HT1080 (cell line): ENCODE results near the gene EXOC4. TPM values are rescaled to one million over a fixed set of nuclear protein-coding genes. Genes with fewer than 3 reads are reported as not detected.
"Not testable (repeated sequence)": the region's sequence is repeated elsewhere in the genome, so short reads cannot be mapped to it uniquely, and the experiment has no call there.

Experiments used
- DNase-seq: peaks from one replicate; pipeline ENCODE4 v3.0.0-alpha.2; 2015; ENCODE audit warnings: low read depth
- total RNA-seq: library from RNA; depleted of rRNA; stranded (reverse); fragments of >200 nt; shearing (Covaris generic); gene quantifications from 2 replicates; pipeline ENCODE4 v1.2.3, GENCODE V29; 2014

Gene EXOC4
- total RNA-seq, 1 experiment from 2014 or later = 39.3 TPM

DNA sequence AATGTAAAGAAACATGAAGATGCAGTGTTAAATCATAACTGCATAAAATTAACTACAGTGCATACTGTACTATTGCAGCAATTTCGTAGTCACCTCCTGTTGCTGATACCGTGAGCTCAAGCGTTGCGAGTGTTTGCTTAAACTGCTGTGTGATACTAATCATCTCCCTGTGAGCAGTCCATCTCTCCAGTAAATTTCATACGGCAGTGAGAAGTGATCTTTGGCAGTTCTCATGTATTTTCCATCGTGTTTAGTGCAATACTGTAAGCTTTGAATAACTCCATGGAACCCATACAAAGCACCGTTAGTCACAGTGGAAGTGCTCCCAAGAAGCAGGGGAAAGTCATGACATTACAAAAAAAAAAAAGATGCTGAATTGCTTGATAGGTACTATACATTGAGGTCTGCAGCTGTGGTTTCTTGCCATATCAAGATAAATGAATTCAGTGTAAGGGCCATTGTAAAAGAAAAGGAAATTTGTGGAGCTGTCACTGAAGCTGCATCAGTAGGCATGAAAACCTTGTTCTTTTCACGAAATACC is 360.4 kb downstream of the EXOC4 start:
- DNase-seq = no peak

- no peak for DNase-seq
Measured at GRCh38 chr7:133614251-133614650, 361.4 kb downstream of the EXOC4 start.

- DNase-seq = no peak
Measured at GRCh38 chr7:133618970-133619369, 366.1 kb downstream of the EXOC4 start.

DNA sequence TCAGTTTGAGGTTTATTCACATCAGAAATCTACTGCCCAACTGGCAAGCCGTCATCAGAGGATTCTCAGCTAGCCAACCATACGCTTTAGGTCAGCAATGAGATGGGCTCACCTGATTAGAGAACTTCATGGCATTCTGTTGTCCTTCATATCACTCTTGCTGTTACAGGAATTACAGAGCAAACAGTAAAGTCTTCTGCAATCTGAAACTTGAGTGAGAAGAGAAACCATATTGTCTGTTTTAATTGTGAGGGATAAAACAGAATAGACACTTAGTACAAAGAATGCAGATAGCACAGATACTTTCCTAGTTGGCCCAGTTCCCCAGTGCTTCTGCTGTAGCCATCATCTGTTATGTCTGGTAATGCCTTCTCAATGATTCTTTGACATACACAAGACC is 366.6 kb downstream of the EXOC4 start:
- no peak for DNase-seq

- no peak for DNase-seq
Measured at GRCh38 chr7:133623721-133624120, 370.8 kb downstream of the EXOC4 start.

- no peak for DNase-seq
Measured at GRCh38 chr7:133625046-133625445, 372.2 kb downstream of the EXOC4 start.

DNA sequence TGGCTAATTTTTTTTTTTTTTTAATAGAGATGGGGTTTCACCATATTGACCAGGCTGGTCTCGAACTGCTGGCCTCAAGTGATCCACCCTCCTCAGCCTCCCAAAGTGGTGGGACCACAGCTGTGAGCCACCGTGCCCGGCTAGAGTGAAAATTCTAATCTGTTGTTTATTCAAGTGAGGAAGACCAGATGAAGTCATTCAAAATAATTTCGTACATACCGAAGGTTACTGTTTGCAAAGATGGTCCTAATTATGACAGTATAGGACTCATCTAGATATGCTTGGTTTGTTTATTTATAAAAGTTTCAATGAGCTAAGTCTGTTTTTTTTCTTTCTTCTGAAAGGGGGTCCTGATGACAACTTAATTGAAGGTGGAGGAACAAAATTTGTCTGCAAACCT is 376.8 kb downstream of the EXOC4 start:
- no peak for DNase-seq

DNA sequence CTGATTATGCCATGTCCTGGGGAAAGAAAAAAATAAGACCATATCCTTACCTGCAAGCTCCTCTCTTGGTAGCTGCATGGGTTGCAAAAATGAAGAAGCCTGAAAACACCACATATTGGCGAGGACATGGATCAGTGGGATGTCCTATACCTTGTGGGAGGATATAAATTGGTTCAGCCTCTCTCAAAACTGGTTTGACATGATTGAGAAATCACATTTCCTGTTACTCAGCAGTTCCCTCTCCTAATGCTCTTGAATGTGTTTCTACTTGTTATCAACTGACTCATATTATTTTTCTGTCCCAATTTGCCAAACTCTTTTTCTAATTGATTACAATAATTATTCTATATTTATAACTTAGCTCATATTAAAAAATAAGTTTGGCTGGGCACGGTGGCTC is 380.2 kb downstream of the EXOC4 start:
- DNase-seq = peak; percentile 69

DNA sequence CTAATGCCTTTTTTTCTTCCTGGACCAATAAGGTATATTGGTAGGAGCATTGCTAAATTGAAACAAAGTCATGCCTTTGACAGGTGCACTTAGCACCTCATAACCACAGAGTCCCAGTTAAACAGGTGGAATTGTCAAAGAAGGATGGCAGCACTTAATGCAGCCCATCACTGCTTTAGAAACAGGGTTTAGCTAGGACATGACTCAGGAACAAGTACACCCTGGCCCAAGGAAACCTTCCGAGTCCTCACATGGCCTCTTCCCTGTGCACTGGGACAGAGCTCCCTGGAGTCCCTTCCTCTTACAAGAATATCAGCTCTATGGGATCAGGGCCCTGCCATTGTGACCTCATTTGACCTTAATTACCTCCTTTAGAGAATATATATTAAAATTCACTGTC is 382.7 kb downstream of the EXOC4 start:
- no peak for DNase-seq

GRCh38 chr7:133638857-133639256 is 386.0 kb downstream of the EXOC4 start:
- no peak for DNase-seq

DNA sequence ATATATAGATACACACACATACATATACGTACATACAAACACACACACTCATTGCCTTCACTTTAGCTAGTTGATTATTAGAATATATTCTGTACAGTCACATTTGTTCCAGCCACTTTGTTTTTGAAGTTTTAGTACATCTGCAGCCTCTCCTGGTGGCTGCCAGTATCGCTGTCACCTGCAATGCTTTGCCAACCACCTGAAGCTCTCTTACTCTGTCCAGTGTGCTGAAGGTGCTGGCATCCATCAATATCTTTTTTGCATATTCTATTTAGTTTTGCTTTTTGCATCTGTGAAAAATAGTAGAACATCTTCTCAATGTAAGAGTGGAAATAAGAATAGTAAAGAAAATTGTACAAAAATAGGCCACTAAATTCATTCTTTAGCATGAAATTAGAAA is 388.6 kb downstream of the EXOC4 start:
- DNase-seq = no peak

DNA sequence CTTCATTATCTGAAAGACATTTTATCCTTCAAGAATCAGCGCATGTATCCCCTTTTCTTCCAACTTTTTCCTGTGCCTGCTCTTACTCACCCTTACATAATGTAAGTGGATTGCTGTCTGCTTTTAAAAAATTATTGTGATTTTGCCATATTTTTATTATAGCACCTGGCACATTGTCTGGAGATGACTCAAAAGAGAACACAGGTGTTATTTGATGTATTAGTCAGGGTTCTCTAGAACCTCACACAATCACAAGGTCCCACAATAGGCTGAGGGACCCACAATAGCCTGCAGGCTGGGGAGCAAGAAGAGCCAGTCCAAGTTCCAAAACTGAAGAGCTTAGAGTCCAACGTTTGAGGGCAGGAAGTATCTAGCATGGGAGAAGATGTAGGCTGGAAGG is 390.0 kb downstream of the EXOC4 start:
- DNase-seq = no peak

DNA sequence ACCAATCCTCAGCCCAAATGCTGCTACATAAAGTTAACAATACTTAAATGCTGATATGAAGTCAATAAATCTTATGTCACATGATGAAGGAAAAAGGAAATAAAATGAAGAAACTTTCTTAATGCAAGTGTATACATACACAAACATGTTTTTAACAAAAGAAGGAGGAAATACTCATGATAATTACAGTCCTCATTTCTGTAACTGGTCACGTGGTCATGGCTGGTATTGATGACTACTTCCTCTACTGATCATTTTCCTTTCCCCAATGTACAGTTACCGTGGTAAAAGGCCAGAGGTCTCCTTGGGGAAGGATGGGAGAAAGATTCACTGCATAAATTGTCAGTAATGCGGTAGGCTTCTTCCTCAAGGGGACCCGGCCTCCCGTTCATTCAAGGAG is 390.8 kb downstream of the EXOC4 start:
- DNase-seq = not testable (repeated sequence)

- peak; percentile 1 for DNase-seq
Measured at GRCh38 chr7:133645884-133646391, 393.1 kb downstream of the EXOC4 start.

DNA sequence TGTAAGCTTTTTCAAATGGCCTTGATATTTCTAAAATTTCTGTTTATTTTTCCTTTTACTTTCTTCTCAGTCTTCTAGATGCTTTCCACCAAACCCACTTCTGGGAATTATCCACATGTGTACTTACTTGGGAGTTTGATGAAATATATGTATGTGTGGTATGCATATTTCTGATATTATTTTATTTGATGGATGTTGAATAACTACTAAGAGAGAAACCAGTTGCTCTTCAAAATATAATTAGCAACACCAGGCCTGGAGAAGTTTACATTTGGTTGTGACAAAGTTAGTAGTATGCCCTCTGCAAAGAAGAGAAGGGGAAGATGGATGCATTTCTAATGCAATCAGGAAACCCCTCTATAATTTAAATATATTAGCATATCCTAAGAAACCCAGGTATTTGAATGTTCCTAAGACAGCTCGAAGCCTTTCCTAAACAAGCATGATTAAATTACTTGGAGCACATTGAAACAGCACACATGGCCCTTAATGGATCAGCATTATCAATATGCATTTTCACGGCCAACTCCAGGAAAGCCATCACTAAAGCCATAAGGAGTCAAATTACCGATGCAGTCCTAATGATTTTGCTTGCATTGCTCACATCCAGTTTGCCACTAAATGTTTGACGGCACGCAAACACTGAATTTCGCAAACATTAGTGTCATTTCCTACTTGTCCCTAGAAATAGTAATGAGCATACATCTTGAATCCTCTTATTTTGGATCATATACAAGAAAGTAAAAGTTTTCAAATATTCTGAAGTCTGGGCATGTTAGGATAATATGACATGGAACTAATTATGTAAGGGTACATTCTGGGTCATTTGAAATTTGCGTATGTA is 393.8 kb downstream of the EXOC4 start:
- DNase-seq = no peak

DNA sequence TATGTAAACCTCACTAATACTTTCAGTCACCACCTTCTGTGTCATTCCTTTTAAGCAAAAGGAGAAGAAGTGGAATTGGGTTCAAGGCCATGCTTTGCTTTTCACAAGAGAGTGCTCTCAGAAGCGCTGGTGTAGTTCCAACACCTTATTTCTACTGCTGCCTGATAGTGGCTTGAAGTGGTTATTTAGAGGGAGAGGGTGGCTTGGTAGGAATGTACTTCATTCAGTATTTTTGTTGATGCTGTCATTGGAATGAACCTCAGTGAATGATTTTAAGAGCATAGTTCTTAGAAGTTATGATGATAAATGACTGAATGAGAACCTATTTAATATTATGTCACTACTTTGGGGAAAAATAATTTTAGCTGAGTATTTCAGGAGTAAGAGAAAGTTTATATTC is 396.7 kb downstream of the EXOC4 start:
- DNase-seq = no peak

DNA sequence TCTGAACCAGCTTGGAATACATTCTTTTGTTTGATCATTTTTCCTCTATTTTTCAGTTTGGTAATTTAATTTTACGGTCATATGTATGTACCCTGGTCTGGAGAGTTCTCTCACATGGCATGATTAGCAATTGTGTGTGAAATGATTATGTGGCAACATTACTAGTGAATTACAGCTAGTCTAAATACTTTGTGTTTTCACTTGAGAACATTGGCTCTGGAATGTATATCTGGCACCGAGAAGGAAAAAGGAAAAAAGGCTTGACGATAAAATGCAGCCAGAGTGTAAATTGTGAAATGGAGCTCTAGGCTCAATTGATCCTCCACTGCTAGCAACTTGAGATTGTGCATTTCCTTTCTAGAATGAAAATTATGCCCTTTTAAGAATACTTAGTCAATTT is 397.2 kb downstream of the EXOC4 start:
- DNase-seq = no peak

DNA sequence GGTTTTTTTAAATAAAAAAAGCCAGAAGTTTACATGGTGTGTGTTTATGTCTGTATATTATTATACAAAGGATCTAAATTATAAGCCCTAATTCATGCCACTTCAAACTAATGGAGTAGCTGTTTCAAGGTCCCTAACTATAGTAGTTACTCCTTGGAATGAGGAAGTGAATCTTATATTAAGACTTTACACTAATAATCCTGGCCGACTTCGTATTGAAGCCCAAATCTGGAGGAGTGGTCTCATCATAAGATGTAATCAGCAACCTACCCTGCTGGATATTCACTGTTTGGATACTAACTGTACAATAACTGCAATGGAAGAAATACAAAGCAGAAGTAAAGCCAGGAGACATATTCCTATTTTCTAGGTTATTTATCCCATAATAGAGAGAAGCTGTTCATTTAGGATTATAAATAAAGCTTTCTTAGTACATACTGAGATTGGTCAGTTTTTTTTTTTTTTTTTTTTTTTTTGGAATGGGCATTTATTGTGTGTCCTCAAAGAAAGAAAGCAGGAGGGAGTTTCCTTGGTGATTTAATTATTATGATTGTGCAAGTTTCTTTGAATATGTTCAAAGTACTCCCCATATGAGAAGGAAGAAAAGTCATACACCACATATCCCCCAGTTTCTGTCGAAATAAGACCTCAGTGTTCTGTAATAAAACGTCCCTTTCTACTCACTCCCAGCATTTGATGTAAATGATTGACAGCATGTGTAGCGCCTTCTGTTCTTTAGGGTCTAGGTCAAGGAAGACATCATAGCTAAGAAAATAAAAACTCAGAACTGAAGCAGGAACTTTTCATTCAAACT is 397.8 kb downstream of the EXOC4 start:
- no peak for DNase-seq

DNA sequence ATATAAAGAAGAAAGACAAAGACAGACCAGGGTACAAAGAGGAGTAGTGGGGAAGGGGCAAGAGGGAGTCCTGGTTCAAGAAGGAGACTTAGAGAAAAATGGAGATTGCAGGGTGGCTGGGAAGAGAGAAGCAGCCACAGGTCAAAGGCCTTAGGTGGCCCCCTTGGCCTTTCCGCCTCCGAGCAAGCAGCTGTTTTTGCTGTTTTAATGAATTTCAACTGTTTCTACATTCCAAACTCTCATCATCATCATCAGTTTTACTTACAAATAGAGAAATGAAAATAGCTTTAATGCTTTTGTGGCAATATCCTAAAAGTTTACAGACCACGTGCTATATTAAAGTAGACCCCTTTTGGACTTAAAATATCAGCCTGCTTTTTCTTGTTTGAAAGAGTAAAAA is 399.7 kb downstream of the EXOC4 start:
- DNase-seq = no peak

GRCh38 chr7:133654547-133654946 is 401.7 kb downstream of the EXOC4 start:
- DNase-seq = no peak

GRCh38 chr7:133662276-133662675 is 409.4 kb downstream of the EXOC4 start:
- DNase-seq = no peak

- no peak for DNase-seq
Measured at GRCh38 chr7:133662830-133663229, 410.0 kb downstream of the EXOC4 start.
